GM21528 (cell line): ENCODE measurements around the gene PLCXD1.
"Not testable (repeated sequence)": the region's sequence is repeated elsewhere in the genome, so short reads cannot be mapped to it uniquely, and the experiment has no call there.

Experiments used
- ATAC-seq: cut with Tn5 transposase; IDR thresholded peaks from one replicate; pipeline ENCODE4 v1.9.1; 2021; ENCODE audit warnings: mild to moderate bottlenecking, moderate library complexity; ENCODE audit not compliant: unreplicated experiment, low FRiP score

PLCXD1 gene

GRCh38 chrX:261919-262352, 19.2 kb upstream of the PLCXD1 start:
- no peak for ATAC-seq

- peak; percentile 54 for ATAC-seq
Measured at GRCh38 chrX:262381-262909, 18.7 kb upstream of the PLCXD1 start.

GRCh38 chrX:264006-264405, 17.2 kb upstream of the PLCXD1 start:
- ATAC-seq: not testable (repeated sequence)

- ATAC-seq: no peak
Measured at GRCh38 chrX:264634-265455, 16.3 kb upstream of the PLCXD1 start.

DNA sequence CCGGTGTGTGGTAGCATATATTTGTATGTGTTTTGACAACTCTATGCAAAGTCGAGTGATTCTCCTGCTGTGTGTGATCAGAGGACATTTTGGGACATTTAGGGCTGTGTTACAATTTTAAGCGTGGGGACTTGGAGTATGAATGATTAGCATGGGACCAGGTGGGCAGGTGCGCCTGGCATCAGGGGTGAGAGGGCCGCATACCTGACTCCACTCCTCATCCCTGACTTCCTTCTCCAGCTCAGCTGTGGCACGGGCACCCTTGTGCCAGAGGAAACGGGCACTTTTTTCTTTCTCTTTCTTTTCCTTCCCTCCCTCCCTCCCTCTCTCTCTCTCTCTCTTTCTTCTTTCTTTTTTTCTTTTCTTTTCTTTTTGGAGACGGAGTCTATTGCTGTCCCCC, 15.7 kb upstream of the PLCXD1 start:
- ATAC-seq: no peak

GRCh38 chrX:267771-268261, 13.4 kb upstream of the PLCXD1 start:
- no peak for ATAC-seq

- ATAC-seq: no peak
Measured at GRCh38 chrX:270848-271367, 10.3 kb upstream of the PLCXD1 start.

- no peak for ATAC-seq
Measured at GRCh38 chrX:274904-275475, 6.2 kb upstream of the PLCXD1 start.

- ATAC-seq: peak; percentile 6
Measured at GRCh38 chrX:275476-275966, 5.7 kb upstream of the PLCXD1 start.

DNA sequence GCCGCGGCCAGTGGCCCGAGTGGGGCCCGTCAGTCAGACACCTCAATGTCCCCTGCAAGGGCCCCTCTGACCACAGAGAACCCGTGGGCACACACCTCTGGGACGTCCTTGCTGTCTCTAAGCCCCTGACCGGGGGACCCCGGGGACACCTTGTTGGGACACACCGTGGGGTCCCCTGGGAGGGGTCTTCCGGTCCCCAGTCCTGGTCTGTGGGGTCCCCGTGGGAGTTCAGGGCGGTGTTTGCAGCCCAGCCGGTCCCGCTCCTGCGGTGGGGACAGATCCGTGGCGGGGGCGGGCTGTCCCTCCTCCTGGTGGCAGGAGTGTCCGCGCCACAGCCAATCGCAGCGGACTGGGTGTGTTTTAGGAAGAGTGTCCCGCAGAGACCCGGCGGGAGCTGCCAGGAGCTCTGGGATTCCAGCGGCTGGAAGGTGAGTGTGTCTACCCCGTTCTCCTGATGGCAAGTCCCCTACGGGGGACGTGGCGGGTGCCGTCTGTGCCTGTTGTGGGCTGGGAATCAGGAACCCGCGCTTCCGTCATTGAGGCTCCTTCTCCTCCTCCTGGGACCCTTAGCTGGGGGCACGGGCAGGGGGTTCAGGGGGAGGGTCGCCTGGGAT, 5.1 kb upstream of the PLCXD1 start:
- ATAC-seq: peak; percentile 83

DNA sequence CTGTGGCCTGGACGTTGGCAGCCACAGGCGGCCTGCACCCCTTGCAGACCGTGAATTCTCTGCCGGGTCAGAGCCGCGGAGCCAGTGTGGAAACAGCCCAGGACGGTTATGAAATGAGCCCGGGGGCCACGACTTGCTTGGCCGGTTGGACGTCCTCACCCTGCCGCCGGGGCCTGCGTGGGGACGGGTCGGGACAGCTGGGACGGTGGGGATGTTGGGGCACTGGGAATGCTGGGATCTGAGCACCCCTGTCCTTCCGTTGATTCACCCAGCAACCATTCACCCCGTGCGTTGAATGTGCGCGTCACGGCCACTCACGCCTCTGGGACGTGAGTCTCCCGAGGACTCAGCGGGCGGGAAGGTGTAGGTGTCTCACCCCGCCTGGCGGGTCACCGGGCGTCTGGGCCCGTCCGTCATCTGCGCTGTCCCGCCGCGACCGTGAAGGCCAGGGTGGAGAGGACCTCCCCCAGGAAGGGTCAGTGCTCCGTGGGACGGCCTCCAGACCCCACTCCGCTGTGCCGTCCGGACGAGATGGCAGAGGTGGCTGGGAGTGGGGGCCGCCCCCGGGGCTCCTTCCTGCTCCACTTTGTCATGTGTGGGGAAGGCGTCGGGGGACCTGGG, 4.5 kb upstream of the PLCXD1 start:
- peak; percentile 47 for ATAC-seq

DNA sequence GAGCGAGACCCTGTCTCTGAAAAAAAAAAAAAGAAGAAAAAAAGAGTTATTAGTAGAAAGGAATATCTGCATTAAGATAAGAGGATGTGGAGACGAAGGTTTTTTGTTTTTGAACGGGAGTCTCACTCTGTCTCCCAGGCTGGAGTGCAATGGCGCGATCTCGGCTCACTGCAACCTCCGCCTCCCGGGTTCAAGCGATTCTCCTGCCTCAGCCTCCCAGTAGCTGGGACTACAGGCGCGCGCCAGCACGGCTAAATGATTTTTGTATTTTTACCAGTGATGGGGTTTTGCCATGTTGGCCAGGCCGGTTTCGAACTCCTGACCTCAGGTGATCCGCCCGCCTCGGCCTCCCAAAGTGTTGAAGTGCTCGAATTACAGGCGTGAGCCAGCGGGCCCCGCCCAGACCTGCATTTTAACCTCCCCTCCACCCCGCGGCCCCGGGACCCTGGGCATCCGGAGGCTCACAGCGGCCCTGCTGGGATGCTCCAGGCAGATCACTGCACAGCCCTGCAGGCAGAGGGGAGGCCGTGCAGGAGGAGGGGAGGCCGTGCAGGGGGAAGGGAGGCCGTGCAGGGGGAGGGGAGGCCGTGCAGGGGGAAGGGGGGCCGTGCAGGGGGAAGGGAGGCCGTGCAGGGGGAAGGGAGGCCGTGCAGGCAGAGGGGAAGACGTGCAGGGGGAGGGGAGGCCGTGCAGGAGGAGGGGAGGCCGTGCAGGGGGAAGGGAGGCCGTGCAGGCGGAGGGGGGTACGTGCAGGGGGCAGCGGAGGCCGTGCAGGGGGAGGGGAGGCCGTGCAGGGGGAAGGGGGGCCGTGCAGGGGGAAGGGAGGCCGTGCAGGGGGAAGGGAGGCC, 1.2 kb upstream of the PLCXD1 start:
- not testable (repeated sequence) for ATAC-seq

DNA sequence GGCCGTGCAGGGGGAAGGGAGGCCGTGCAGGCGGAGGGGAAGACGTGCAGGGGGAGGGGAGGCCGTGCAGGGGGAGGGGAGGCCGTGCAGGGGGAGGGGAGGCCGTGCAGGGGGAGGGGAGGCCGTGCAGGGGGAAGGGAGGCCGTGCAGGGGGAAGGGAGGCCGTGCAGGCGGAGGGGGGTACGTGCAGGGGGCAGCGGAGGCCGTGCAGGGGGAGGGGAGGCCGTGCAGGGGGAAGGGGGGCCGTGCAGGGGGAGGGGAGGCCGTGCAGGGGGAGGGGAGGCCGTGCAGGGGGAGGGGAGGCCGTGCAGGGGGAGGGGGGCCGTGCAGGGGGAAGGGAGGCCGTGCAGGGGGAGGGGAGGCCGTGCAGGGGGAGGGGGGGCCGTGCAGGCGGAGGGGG, 459 bp upstream of the PLCXD1 start:
- not testable (repeated sequence) for ATAC-seq

GRCh38 chrX:282000-282681, 960 bp downstream of the PLCXD1 start:
- not testable (repeated sequence) for ATAC-seq

- peak; percentile 100 for ATAC-seq
Measured at GRCh38 chrX:283115-283845, 2.1 kb downstream of the PLCXD1 start.

- no peak for ATAC-seq
Measured at GRCh38 chrX:285076-285677, 4.0 kb downstream of the PLCXD1 start.

- ATAC-seq: no peak
Measured at GRCh38 chrX:287670-288069, 6.5 kb downstream of the PLCXD1 start.

GRCh38 chrX:288561-288991, 7.4 kb downstream of the PLCXD1 start:
- no peak for ATAC-seq
